Tibial nerve (tissue), 4 donors: Measurements from ENCODE around the gene STMP1. TPM values are rescaled to one million over a fixed set of nuclear protein-coding genes. Genes with fewer than 3 reads are reported as not detected.

Source experiments
- DNase-seq, 2 donors: peaks; one replicate each; pipeline ENCODE4 v3.0.0-alpha.2; 2019; ENCODE audit warnings: low spot score in 2 of 2
- H3K27ac ChIP-seq, 4 donors: fragments of 200-600 bp; sonication (generic) in 3 of 4; one replicate each; pipeline ENCODE4 v1.5.1; 2017 to 2019; ENCODE audit warnings: mild to moderate bottlenecking in 1 of 4
- H3K27me3 ChIP-seq, 2 donors: fragments of 200-600 bp; sonication (generic) in 1 of 2; one replicate each; pipeline versions ENCODE4 v1.5.1 to v1.6.0; 2017 to 2019
- H3K36me3 ChIP-seq, 3 donors: fragments of 200-600 bp; sonication (generic); one replicate each; pipeline ENCODE4 v1.5.1; 2018 to 2019
- H3K4me1 ChIP-seq, 4 donors: fragments of 200-600 bp; sonication (generic) in 3 of 4; one replicate each; pipeline ENCODE4 v1.5.1; 2017 to 2019
- H3K4me3 ChIP-seq, 4 donors: fragments of 200-600 bp; sonication (generic) in 3 of 4; one replicate each; pipeline ENCODE4 v1.5.1; 2017 to 2019; ENCODE audit warnings: mild to moderate bottlenecking in 1 of 4, moderate library complexity in 1 of 4
- H3K9me3 ChIP-seq, 4 donors: fragments of 200-600 bp; sonication (generic) in 3 of 4; one replicate each; pipeline ENCODE4 v1.5.1; 2017 to 2019
- EP300 ChIP-seq, 2 donors: sonication (generic); formaldehyde crosslinking; IDR thresholded peaks; one replicate each; pipeline ENCODE4 v1.6.1; 2017; ENCODE audit warnings: antibody characterized with exemption in 2 of 2, mild to moderate bottlenecking in 1 of 2
- POLR2A ChIP-seq, 2 donors: fragments of 450-650 bp; IDR thresholded peaks; one replicate each; pipeline ENCODE4 v1.6.1; 2017; ENCODE audit warnings: antibody characterized with exemption in 2 of 2, mild to moderate bottlenecking in 2 of 2, moderate library complexity in 2 of 2
- WGBS, 2 donors: methylation state at CpG; one replicate each; pipeline ENCODE4 v1.1.5; 2018; 5-methylcytosine and 5-hydroxymethylcytosine counted together
- total RNA-seq, 4 donors: library from RNA; depleted of rRNA; stranded (reverse); fragments of >200 nt; gene quantifications; one replicate each; pipeline ENCODE4 v1.1.0, GENCODE V29; 2016
- TF ChIP-seq, protein P1 (sequence below), 5 experiments: fragments of 200-600 bp in 3 of 5; fragments of 450-650 bp in 2 of 5; sonication (generic) in 3 of 5; IDR thresholded peaks; one replicate each; pipeline ENCODE4 v1.5.1; 2016 to 2019; ENCODE audit warnings: antibody characterized with exemption in 5 of 5, mild to moderate bottlenecking in 3 of 5, moderate library complexity in 2 of 5

STMP1 gene
- total RNA-seq, 4 donors from 2014 or later: 17.1 to 23.9 (median 23.3) TPM

DNA sequence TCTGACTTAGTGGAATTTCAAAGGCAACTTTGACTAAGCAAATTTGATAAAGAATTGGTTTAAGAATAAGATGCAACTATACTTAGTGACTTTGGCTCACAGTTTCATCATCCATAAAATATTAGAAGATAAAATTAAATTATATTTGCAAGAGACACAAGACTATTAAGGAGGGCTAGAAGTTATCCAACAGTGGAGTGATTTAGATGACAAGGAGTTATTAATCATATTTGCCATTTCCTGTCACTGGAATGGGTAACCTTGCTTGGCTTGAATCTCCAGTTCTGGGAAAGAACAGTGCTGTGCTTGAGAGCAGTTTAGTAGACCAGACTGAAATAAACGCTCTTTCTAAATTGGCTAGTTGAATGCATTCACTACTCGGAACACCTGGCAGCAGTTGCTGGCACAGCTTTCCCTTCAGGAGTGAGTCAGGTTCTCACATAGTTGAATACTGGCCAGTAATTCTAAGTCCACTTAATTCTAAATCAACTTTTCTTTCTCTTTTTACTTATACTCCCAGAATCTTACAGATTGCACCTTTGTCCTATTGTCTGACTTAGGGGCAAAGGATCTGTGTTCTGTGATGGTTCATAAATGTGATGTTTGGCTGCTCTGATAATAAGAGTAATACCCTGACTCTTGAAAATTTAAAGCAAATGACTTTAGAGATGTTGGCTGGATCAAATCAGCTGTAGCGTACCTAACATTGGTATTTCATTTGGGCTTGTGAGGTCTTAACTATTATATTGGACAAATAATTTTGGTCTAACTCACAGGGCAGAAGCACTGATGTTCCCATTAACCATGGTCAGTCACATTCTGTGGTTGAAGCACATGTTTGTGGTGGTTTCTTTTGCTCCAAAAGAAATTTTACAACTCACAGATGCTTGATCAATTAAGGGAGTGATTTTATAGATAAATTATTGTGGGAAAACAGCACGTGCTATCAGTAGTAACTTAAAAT, 16.6 kb downstream of the STMP1 start:
- H3K27ac ChIP-seq: peak overlapping the region in 1 of 4 donors; percentile 6
- peak in 1 of 2 donors; percentile 24 for DNase-seq
- TF ChIP-seq POLR2A (IDR thresholded peaks at IDR 0.05) (no peak), EP300 (IDR thresholded peaks at IDR 0.05) (no peak)
- TF ChIP-seq, protein P1, sequence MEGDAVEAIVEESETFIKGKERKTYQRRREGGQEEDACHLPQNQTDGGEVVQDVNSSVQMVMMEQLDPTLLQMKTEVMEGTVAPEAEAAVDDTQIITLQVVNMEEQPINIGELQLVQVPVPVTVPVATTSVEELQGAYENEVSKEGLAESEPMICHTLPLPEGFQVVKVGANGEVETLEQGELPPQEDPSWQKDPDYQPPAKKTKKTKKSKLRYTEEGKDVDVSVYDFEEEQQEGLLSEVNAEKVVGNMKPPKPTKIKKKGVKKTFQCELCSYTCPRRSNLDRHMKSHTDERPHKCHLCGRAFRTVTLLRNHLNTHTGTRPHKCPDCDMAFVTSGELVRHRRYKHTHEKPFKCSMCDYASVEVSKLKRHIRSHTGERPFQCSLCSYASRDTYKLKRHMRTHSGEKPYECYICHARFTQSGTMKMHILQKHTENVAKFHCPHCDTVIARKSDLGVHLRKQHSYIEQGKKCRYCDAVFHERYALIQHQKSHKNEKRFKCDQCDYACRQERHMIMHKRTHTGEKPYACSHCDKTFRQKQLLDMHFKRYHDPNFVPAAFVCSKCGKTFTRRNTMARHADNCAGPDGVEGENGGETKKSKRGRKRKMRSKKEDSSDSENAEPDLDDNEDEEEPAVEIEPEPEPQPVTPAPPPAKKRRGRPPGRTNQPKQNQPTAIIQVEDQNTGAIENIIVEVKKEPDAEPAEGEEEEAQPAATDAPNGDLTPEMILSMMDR (IDR thresholded peaks at IDR 0.05): no peak
- H3K9me3 ChIP-seq: no peaks in the 10 kb centered on the region
- no peaks in the 10 kb centered on the region for H3K27me3 ChIP-seq
- no peak overlapping the region for H3K4me3 ChIP-seq
- peaks cover 0 to 42% (median 0%) of the 10 kb centered on the region in 3 donors for H3K36me3 ChIP-seq
- 73 to 75% methylated on average over 4 of the region's 4 CpGs for WGBS, 2 donors
- H3K4me1 ChIP-seq: peaks cover 0 to 16% (median 0%) of the 10 kb centered on the region in 4 donors

DNA sequence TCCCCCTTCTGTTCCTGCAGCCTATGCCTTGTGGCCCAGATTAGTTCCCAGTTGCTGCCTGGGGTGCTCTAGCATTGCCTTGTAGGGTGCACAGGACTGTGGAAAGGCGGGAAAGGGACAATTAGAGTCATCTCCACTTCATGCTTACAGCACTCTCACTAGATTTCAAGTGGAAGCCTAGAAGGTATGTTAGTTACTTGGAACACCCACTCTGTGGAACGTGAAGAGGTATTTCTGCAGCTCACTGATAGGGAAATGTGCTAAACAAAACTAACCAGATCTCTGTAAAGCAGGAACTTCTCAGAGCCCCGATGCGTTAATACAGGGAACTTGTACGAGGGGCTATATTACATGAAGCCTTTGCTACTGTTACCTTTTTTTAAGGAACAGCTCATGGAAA, 19.4 kb downstream of the STMP1 start:
- Histone ChIP-seq H3K4me1 (peaks cover 0 to 21% (median 0%) of the 10 kb centered on the region in 4 donors), H3K4me3 (no peak overlapping the region), H3K36me3 (peaks cover 0 to 39% (median 0%) of the 10 kb centered on the region in 3 donors), H3K27me3 (no peaks in the 10 kb centered on the region), H3K27ac (no peak overlapping the region), H3K9me3 (no peaks in the 10 kb centered on the region)
- 71 to 83% methylated on average over 5 of the region's 5 CpGs for WGBS, 2 donors
- TF ChIP-seq EP300 (IDR thresholded peaks at IDR 0.05) (no peak), POLR2A (IDR thresholded peaks at IDR 0.05) (no peak)
- TF ChIP-seq, protein P1 (IDR thresholded peaks at IDR 0.05): no peak
- DNase-seq: no peak

- H3K4me3 ChIP-seq: no peak overlapping the region
- no peaks in the 10 kb centered on the region for H3K27me3 ChIP-seq
- no peak overlapping the region for H3K27ac ChIP-seq
- H3K36me3 ChIP-seq: peaks cover 0 to 39% (median 0%) of the 10 kb centered on the region in 3 donors
- no peaks in the 10 kb centered on the region for H3K9me3 ChIP-seq
- WGBS, 2 donors: 74 to 80% methylated on average over 3 of the region's 3 CpGs
- TF ChIP-seq EP300 (IDR thresholded peaks at IDR 0.05) (no peak), POLR2A (IDR thresholded peaks at IDR 0.05) (no peak)
- TF ChIP-seq, protein P1 (IDR thresholded peaks at IDR 0.05): no peak
- no peak for DNase-seq
- peaks cover 0 to 21% (median 0%) of the 10 kb centered on the region in 4 donors for H3K4me1 ChIP-seq
Observed at GRCh38 chr7:135682191-135682590, 19.9 kb downstream of the STMP1 start.

GRCh38 chr7:135683609-135684008, 21.3 kb downstream of the STMP1 start:
- Histone ChIP-seq H3K27ac (no peak overlapping the region), H3K4me1 (peaks cover 0 to 15% (median 0%) of the 10 kb centered on the region in 4 donors), H3K4me3 (no peak overlapping the region), H3K27me3 (no peaks in the 10 kb centered on the region), H3K36me3 (peaks cover 0 to 46% (median 0%) of the 10 kb centered on the region in 3 donors), H3K9me3 (no peaks in the 10 kb centered on the region)
- DNase-seq: no peak
- 83 to 91% methylated on average over 3 of the region's 3 CpGs for WGBS, 2 donors
- TF ChIP-seq EP300 (IDR thresholded peaks at IDR 0.05): no peak
- TF ChIP-seq, protein P1 (IDR thresholded peaks at IDR 0.05): no peak
- TF ChIP-seq POLR2A (IDR thresholded peaks at IDR 0.05): no peak

DNA sequence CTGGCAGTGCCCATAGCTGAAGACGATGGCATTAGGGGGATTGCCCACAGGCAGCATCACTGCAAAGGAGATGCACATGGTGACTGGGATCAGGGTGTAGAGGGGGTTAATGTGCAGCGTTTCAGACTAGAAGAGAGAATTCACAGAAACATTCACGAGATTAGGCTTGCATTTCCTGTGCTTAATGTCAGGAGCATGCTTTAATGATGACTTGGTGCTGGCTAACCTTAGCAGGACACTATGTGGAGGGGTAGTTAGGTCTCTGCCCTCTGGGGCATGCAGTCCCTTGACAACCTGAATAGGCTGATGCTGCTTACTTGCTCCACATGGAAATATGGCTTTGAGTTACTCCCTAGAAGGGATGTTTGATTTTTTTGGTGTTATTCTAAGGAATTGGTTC, 21.8 kb downstream of the STMP1 start:
- no peak overlapping the region for H3K27ac ChIP-seq
- no peak overlapping the region for H3K4me3 ChIP-seq

More for the DNA sequence above, 21.8 kb downstream of the STMP1 start:
- Histone ChIP-seq H3K9me3 (no peaks in the 10 kb centered on the region), H3K36me3 (peaks cover 0 to 51% (median 0%) of the 10 kb centered on the region in 3 donors), H3K4me1 (peaks cover 0 to 10% (median 0%) of the 10 kb centered on the region in 4 donors), H3K27me3 (no peaks in the 10 kb centered on the region)
- WGBS, 2 donors: 35 to 41% methylated on average over 3 of the region's 3 CpGs
- no peak for DNase-seq
- TF ChIP-seq EP300 (IDR thresholded peaks at IDR 0.05) (no peak), POLR2A (IDR thresholded peaks at IDR 0.05) (no peak)
- TF ChIP-seq, protein P1 (IDR thresholded peaks at IDR 0.05): no peak
